Ishikawa (cell line): ENCODE results near the gene ARID1B.

ENCODE experiments used
- CREB1 ChIP-seq: IDR thresholded peaks from 2 replicates; pipeline ENCODE4 v1.6.1; 2012; ENCODE audit warnings: low read depth
- EP300 ChIP-seq: IDR thresholded peaks from 2 replicates; pipeline ENCODE4 v1.6.1; 2012; ENCODE audit warnings: borderline replicate concordance
- TAF1 ChIP-seq: IDR thresholded peaks from 2 replicates; pipeline ENCODE4 v1.6.1; 2012; ENCODE audit warnings: low read depth, mild to moderate bottlenecking
- YY1 ChIP-seq: IDR thresholded peaks from 2 replicates; pipeline ENCODE4 v1.6.1; 2012; ENCODE audit warnings: low read depth
- ZBTB7A ChIP-seq: IDR thresholded peaks from 2 replicates; pipeline ENCODE4 v1.6.1; 2012; ENCODE audit warnings: low read depth
- TF ChIP-seq, protein P1 (sequence below): IDR thresholded peaks from 2 replicates; pipeline ENCODE4 v1.6.1; 2012
- TF ChIP-seq, protein P2 (sequence below): IDR thresholded peaks from 2 replicates; pipeline ENCODE4 v1.6.1; 2012; ENCODE audit warnings: low read depth, mild to moderate bottlenecking

DNA sequence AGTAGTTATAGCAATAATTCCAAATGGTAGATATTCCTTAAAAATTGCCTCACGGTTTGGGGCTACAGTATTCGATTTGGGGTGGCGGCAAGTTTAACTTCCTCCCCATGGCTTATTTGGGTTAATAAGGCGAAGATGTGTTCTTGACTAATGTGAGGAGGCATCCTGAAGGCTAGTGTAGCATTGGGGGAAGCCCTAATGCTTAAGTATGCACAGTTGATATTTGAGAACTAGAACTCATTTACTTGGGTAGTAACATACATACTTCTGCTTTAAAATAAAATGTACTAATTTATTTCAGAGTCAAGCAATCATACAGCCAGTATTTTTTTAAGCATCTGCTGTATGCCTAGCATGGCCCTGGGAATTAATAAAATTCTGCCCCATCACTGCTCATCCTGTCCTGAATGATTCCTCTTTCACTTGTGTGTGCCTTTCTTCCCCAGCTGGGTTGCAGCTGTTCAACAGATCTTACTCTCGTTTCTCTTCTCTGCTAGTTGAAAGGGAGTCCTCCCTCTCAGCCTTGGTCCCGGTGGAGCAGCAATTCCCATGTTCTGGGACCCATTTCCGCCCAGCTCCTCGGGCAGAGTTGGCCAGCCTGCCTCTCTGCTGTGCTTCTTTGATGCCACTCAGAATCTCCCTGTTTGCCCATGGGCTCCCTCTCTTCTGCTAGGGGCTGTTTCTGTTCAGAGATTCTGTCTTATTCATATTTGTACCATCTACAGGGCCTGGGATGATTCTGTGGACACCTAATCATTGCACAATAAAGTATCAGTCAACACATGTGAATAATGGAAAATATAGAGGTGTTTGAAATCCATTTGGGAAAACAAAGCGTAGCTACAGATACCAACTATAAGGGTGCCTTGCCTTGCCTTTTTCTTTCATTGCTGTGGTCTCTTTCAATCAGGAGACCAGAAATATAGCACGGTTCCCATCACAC lies 104.8 kb downstream of the ARID1B start:
- TF ChIP-seq ZBTB7A (no peak), EP300 (no peak), CREB1 (no peak), YY1 (no peak), TAF1 (no peak)
- TF ChIP-seq, protein P1, sequence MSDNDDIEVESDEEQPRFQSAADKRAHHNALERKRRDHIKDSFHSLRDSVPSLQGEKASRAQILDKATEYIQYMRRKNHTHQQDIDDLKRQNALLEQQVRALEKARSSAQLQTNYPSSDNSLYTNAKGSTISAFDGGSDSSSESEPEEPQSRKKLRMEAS = no peak
- TF ChIP-seq, protein P2, sequence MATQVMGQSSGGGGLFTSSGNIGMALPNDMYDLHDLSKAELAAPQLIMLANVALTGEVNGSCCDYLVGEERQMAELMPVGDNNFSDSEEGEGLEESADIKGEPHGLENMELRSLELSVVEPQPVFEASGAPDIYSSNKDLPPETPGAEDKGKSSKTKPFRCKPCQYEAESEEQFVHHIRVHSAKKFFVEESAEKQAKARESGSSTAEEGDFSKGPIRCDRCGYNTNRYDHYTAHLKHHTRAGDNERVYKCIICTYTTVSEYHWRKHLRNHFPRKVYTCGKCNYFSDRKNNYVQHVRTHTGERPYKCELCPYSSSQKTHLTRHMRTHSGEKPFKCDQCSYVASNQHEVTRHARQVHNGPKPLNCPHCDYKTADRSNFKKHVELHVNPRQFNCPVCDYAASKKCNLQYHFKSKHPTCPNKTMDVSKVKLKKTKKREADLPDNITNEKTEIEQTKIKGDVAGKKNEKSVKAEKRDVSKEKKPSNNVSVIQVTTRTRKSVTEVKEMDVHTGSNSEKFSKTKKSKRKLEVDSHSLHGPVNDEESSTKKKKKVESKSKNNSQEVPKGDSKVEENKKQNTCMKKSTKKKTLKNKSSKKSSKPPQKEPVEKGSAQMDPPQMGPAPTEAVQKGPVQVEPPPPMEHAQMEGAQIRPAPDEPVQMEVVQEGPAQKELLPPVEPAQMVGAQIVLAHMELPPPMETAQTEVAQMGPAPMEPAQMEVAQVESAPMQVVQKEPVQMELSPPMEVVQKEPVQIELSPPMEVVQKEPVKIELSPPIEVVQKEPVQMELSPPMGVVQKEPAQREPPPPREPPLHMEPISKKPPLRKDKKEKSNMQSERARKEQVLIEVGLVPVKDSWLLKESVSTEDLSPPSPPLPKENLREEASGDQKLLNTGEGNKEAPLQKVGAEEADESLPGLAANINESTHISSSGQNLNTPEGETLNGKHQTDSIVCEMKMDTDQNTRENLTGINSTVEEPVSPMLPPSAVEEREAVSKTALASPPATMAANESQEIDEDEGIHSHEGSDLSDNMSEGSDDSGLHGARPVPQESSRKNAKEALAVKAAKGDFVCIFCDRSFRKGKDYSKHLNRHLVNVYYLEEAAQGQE = no peak
